ENCODE measurements around the gene SNX27. TPM values are rescaled to one million over a fixed set of nuclear protein-coding genes. Genes with fewer than 3 reads are reported as not detected.
"Not testable (repeated sequence)": the region's sequence is repeated elsewhere in the genome, so short reads cannot be mapped to it uniquely, and the experiment has no call there.

SNX27 gene
- total RNA-seq, 2 experiments from 2014 or later, result 13.2 to 13.3 TPM

GRCh38 chr1:151616505-151616849 lies 4.6 kb downstream of the SNX27 start:
- Histone ChIP-seq H3K4me3 (ENCODE audit: low read length) (no peak overlapping the region), H3K36me3 (ENCODE audit: insufficient read depth, low read length) (peaks cover 4% of the 10 kb centered on the region), H3K4me1 (ENCODE audit: insufficient read depth, low read length) (peaks cover 25% of the 10 kb centered on the region), H3K27ac (ENCODE audit: low read depth in 1 of 2, low read length in 2 of 2) (no peak overlapping the region), H3K27me3 (ENCODE audit: control insufficient read depth in 1 of 2, insufficient read depth in 2 of 2, low read length in 2 of 2) (no peaks in the 10 kb centered on the region), H3K9me3 (ENCODE audit: control insufficient read depth in 1 of 2, insufficient read depth in 1 of 2, low read length in 2 of 2) (no peaks in the 10 kb centered on the region)
- ChIA-PET CTCF (no interaction called here), POLR2A (no interaction called here)
- ATAC-seq (ENCODE audit: poor library complexity) (no peak), DNase-seq (no peak)
- H3K4me1 Mint-ChIP-seq (ENCODE audit: low read depth), result peaks cover 76% of the 10 kb centered on the region
- no peak overlapping the region for H3K4me3 Mint-ChIP-seq
- H3K36me3 Mint-ChIP-seq (ENCODE audit: low read depth), result peaks cover 20% of the 10 kb centered on the region
- TF ChIP-seq, protein P1, sequence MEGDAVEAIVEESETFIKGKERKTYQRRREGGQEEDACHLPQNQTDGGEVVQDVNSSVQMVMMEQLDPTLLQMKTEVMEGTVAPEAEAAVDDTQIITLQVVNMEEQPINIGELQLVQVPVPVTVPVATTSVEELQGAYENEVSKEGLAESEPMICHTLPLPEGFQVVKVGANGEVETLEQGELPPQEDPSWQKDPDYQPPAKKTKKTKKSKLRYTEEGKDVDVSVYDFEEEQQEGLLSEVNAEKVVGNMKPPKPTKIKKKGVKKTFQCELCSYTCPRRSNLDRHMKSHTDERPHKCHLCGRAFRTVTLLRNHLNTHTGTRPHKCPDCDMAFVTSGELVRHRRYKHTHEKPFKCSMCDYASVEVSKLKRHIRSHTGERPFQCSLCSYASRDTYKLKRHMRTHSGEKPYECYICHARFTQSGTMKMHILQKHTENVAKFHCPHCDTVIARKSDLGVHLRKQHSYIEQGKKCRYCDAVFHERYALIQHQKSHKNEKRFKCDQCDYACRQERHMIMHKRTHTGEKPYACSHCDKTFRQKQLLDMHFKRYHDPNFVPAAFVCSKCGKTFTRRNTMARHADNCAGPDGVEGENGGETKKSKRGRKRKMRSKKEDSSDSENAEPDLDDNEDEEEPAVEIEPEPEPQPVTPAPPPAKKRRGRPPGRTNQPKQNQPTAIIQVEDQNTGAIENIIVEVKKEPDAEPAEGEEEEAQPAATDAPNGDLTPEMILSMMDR (IDR thresholded peaks at IDR 0.05), result no peak
- H3K27me3 Mint-ChIP-seq, result no peaks in the 10 kb centered on the region
- no peaks in the 10 kb centered on the region for H3K9me3 Mint-ChIP-seq
- H3K27ac Mint-ChIP-seq, result no peak overlapping the region
- intact Hi-C loops (cut with DNase I, micrococcal nuclease), result no loop called here

- POLR2A ChIA-PET, result no interaction called here
- no peaks in the 10 kb centered on the region for H3K9me3 Mint-ChIP-seq
- Histone ChIP-seq H3K9me3 (ENCODE audit: control insufficient read depth in 1 of 2, insufficient read depth in 1 of 2, low read length in 2 of 2) (no peaks in the 10 kb centered on the region), H3K36me3 (ENCODE audit: insufficient read depth, low read length) (peaks cover 4% of the 10 kb centered on the region), H3K27me3 (ENCODE audit: control insufficient read depth in 1 of 2, insufficient read depth in 2 of 2, low read length in 2 of 2) (no peaks in the 10 kb centered on the region), H3K27ac (ENCODE audit: low read depth in 1 of 2, low read length in 2 of 2) (no peak overlapping the region), H3K4me1 (ENCODE audit: insufficient read depth, low read length) (peaks cover 19% of the 10 kb centered on the region), H3K4me3 (ENCODE audit: low read length) (no peak overlapping the region)
- no peak for DNase-seq
- no peak overlapping the region for H3K27ac Mint-ChIP-seq
- no peak overlapping the region for H3K4me3 Mint-ChIP-seq
- no peaks in the 10 kb centered on the region for H3K27me3 Mint-ChIP-seq
- intact Hi-C loops (cut with DNase I, micrococcal nuclease), result no loop called here
- peaks cover 20% of the 10 kb centered on the region for H3K36me3 Mint-ChIP-seq (ENCODE audit: low read depth)
- H3K4me1 Mint-ChIP-seq (ENCODE audit: low read depth), result peaks cover 72% of the 10 kb centered on the region
- CTCF ChIA-PET, result no interaction called here
- TF ChIP-seq, protein P1 (IDR thresholded peaks at IDR 0.05), result no peak
- ATAC-seq (ENCODE audit: poor library complexity), result no peak
Observed at GRCh38 chr1:151618003-151618402, 6.2 kb downstream of the SNX27 start.

- Mint-ChIP-seq H3K27me3 (no peaks in the 10 kb centered on the region), H3K4me3 (no peak overlapping the region), H3K27ac (no peak overlapping the region), H3K4me1 (ENCODE audit: low read depth) (peaks cover 67% of the 10 kb centered on the region), H3K36me3 (ENCODE audit: low read depth) (peaks cover 15% of the 10 kb centered on the region), H3K9me3 (no peaks in the 10 kb centered on the region)
- intact Hi-C loops (cut with DNase I, micrococcal nuclease), result no loop called here
- H3K27ac ChIP-seq (ENCODE audit: low read depth in 1 of 2, low read length in 2 of 2), result no peak overlapping the region
- ChIA-PET POLR2A (no interaction called here), CTCF (no interaction called here)
- ATAC-seq (ENCODE audit: poor library complexity) (no peak), DNase-seq (no peak)
- no peak overlapping the region for H3K4me3 ChIP-seq (ENCODE audit: low read length)
- TF ChIP-seq, protein P1 (IDR thresholded peaks at IDR 0.05), result no peak
- H3K9me3 ChIP-seq (ENCODE audit: control insufficient read depth in 1 of 2, insufficient read depth in 1 of 2, low read length in 2 of 2), result no peaks in the 10 kb centered on the region
- H3K27me3 ChIP-seq (ENCODE audit: control insufficient read depth in 1 of 2, insufficient read depth in 2 of 2, low read length in 2 of 2), result no peaks in the 10 kb centered on the region
- H3K36me3 ChIP-seq (ENCODE audit: insufficient read depth, low read length), result peaks cover 4% of the 10 kb centered on the region
- peaks cover 14% of the 10 kb centered on the region for H3K4me1 ChIP-seq (ENCODE audit: insufficient read depth, low read length)
Observed at GRCh38 chr1:151618470-151618869, 6.6 kb downstream of the SNX27 start.

DNA sequence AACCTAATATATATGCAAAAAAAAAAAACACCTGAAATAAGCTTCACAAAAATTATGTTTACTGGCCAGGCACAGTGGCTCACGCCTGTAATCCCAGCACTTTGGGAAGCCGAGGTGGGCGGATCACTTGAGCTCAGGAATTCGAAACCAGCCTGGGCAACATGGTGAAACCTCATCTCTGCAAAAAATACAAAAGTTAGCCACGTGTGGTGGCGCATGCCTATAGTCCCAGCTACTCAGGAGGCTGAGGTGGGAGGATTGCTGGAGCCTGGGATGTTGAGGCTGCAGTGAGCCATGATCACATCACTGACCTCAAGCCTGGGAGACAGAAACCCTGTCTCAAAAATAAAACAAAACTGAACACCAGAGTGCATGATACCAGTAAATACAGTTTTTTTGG lies 7.1 kb downstream of the SNX27 start:
- H3K36me3 Mint-ChIP-seq (ENCODE audit: low read depth); H3K9me3 ChIP-seq (ENCODE audit: control insufficient read depth in 1 of 2, insufficient read depth in 1 of 2, low read length in 2 of 2); H3K27ac Mint-ChIP-seq; DNase-seq; ATAC-seq (ENCODE audit: poor library complexity); H3K27me3 Mint-ChIP-seq; POLR2A ChIA-PET; H3K36me3 ChIP-seq (ENCODE audit: insufficient read depth, low read length); intact Hi-C loops (cut with DNase I, micrococcal nuclease); H3K27ac ChIP-seq (ENCODE audit: low read depth in 1 of 2, low read length in 2 of 2); H3K9me3 Mint-ChIP-seq; H3K4me3 ChIP-seq (ENCODE audit: low read length); H3K4me3 Mint-ChIP-seq; CTCF ChIA-PET; H3K27me3 ChIP-seq (ENCODE audit: control insufficient read depth in 1 of 2, insufficient read depth in 2 of 2, low read length in 2 of 2): not testable (repeated sequence)
- H3K4me1 Mint-ChIP-seq (ENCODE audit: low read depth), result peaks cover 62% of the 10 kb centered on the region
- peaks cover 11% of the 10 kb centered on the region for H3K4me1 ChIP-seq (ENCODE audit: insufficient read depth, low read length)

Measured in CD4-positive, alpha-beta T cell (primary cell).